H54 (cell line): Measurements from ENCODE around the gene GPC1.

Source experiments
- DNase-seq: peaks from one replicate; pipeline ENCODE4 v3.0.0; 2011; ENCODE audit warnings: low spot score, mixed read lengths; ENCODE audit not compliant: insufficient read length
- FAIRE-seq: peaks from 3 replicates; lab custom pipeline; 2011; peaks lifted over from hg19 to GRCh38; lab: Jason Lieb, UNC
- POLR2A ChIP-seq: IDR thresholded peaks from 2 replicates; pipeline ENCODE4 v1.6.1; 2011; ENCODE audit warnings: low read depth, mild to moderate bottlenecking, low read length

The GPC1 gene

GRCh38 chr2:240505910-240506309 lies 70.4 kb downstream of the GPC1 start:
- TF ChIP-seq POLR2A = no peak

GRCh38 chr2:240506406-240507059 lies 71.1 kb downstream of the GPC1 start:
- DNase-seq (no peak), FAIRE-seq (no peak)
- TF ChIP-seq POLR2A = no peak

More at GRCh38 chr2:240505910-240506309, 70.4 kb downstream of the GPC1 start:
- no peak for FAIRE-seq
- no peak for DNase-seq

GRCh38 chr2:240507060-240507777 lies 71.8 kb downstream of the GPC1 start:
- TF ChIP-seq POLR2A = no peak
- FAIRE-seq (no peak), DNase-seq (no peak)

- no peak for TF ChIP-seq POLR2A
- FAIRE-seq = no peak
- DNase-seq = no peak
Measured at GRCh38 chr2:240507778-240508251, 72.4 kb downstream of the GPC1 start.

GRCh38 chr2:240508832-240509545 lies 73.5 kb downstream of the GPC1 start:
- no peak for DNase-seq
- no peak for FAIRE-seq
- TF ChIP-seq POLR2A = no peak

- FAIRE-seq (no peak), DNase-seq (no peak)
- TF ChIP-seq POLR2A = no peak
Measured at GRCh38 chr2:240509667-240510512, 74.4 kb downstream of the GPC1 start.

- DNase-seq (no peak), FAIRE-seq (no peak)
- no peak for TF ChIP-seq POLR2A
Measured at GRCh38 chr2:240510513-240511210, 75.2 kb downstream of the GPC1 start.

- FAIRE-seq (no peak), DNase-seq (no peak)
- TF ChIP-seq POLR2A = no peak
Measured at GRCh38 chr2:240511351-240512108, 76.1 kb downstream of the GPC1 start.

- FAIRE-seq (no peak), DNase-seq (no peak)
Measured at GRCh38 chr2:240512109-240512485, 76.6 kb downstream of the GPC1 start.

GRCh38 chr2:240512666-240513535 lies 77.4 kb downstream of the GPC1 start:
- no peak for FAIRE-seq
- no peak for DNase-seq
- TF ChIP-seq POLR2A = no peak

More at GRCh38 chr2:240512109-240512485, 76.6 kb downstream of the GPC1 start:
- TF ChIP-seq POLR2A = no peak

GRCh38 chr2:240513549-240514287 lies 78.3 kb downstream of the GPC1 start:
- DNase-seq = peak; percentile 91
- no peak for TF ChIP-seq POLR2A
- peak; percentile 67 for FAIRE-seq
